ENCODE data around the gene MIAT. TPM values are rescaled to one million over a fixed set of nuclear protein-coding genes. Genes with fewer than 3 reads are reported as not detected.

Gene MIAT
- total RNA-seq, 1 donor from 2014 or later: 1.4 TPM

- DNase-seq (ENCODE audit: low spot score, unreplicated experiment): no peak
- H3K27ac Mint-ChIP-seq: no peak overlapping the region
- TF ChIP-seq CTCF (IDR thresholded peaks at IDR 0.05; ENCODE audit: unreplicated experiment): no peak
- H3K4me3 Mint-ChIP-seq (ENCODE audit: low read depth): no peak overlapping the region
- peaks cover 33% of the 10 kb centered on the region for H3K27me3 Mint-ChIP-seq
- no peaks in the 10 kb centered on the region for H3K36me3 Mint-ChIP-seq (ENCODE audit: insufficient read depth)
- no peaks in the 10 kb centered on the region for H3K4me1 Mint-ChIP-seq (ENCODE audit: low read depth)
- H3K9me3 Mint-ChIP-seq (ENCODE audit: low read depth): peaks cover 3% of the 10 kb centered on the region
These were observed 9.8 kb downstream of the MIAT start for GRCh38 chr22:26667140-26667539.

GRCh38 chr22:26669060-26669481, 11.7 kb downstream of the MIAT start:
- peaks cover 7% of the 10 kb centered on the region for H3K9me3 Mint-ChIP-seq (ENCODE audit: low read depth)
- no peaks in the 10 kb centered on the region for H3K36me3 Mint-ChIP-seq (ENCODE audit: insufficient read depth)
- H3K27me3 Mint-ChIP-seq: peaks cover 23% of the 10 kb centered on the region
- no peak for DNase-seq (ENCODE audit: low spot score, unreplicated experiment)
- H3K27ac Mint-ChIP-seq: peak overlapping the region; percentile 45
- H3K4me1 Mint-ChIP-seq (ENCODE audit: low read depth): peaks cover 10% of the 10 kb centered on the region
- no peak overlapping the region for H3K4me3 Mint-ChIP-seq (ENCODE audit: low read depth)
- peak; percentile 53 for TF ChIP-seq CTCF (IDR thresholded peaks at IDR 0.05; ENCODE audit: unreplicated experiment)

- Mint-ChIP-seq H3K36me3 (ENCODE audit: insufficient read depth) (no peaks in the 10 kb centered on the region), H3K4me1 (ENCODE audit: low read depth) (peaks cover 11% of the 10 kb centered on the region), H3K4me3 (ENCODE audit: low read depth) (no peak overlapping the region), H3K27ac (no peak overlapping the region), H3K27me3 (peaks cover 20% of the 10 kb centered on the region), H3K9me3 (ENCODE audit: low read depth) (peaks cover 7% of the 10 kb centered on the region)
- no peak for DNase-seq (ENCODE audit: low spot score, unreplicated experiment)
- TF ChIP-seq CTCF (IDR thresholded peaks at IDR 0.05; ENCODE audit: unreplicated experiment): no peak
These were observed 13.1 kb downstream of the MIAT start for GRCh38 chr22:26670459-26670858.

- Mint-ChIP-seq H3K4me1 (ENCODE audit: low read depth) (peaks cover 11% of the 10 kb centered on the region), H3K27me3 (peaks cover 17% of the 10 kb centered on the region), H3K36me3 (ENCODE audit: insufficient read depth) (no peaks in the 10 kb centered on the region), H3K27ac (no peak overlapping the region), H3K9me3 (ENCODE audit: low read depth) (peaks cover 7% of the 10 kb centered on the region), H3K4me3 (ENCODE audit: low read depth) (no peak overlapping the region)
- DNase-seq (ENCODE audit: low spot score, unreplicated experiment): no peak
- TF ChIP-seq CTCF (IDR thresholded peaks at IDR 0.05; ENCODE audit: unreplicated experiment): no peak
These were observed 14.1 kb downstream of the MIAT start for GRCh38 chr22:26671317-26672059.

GRCh38 chr22:26672060-26672471, 14.7 kb downstream of the MIAT start:
- H3K27me3 Mint-ChIP-seq: peaks cover 17% of the 10 kb centered on the region
- peak overlapping the region; percentile 87 for H3K4me3 Mint-ChIP-seq (ENCODE audit: low read depth)
- no peaks in the 10 kb centered on the region for H3K36me3 Mint-ChIP-seq (ENCODE audit: insufficient read depth)
- TF ChIP-seq CTCF (IDR thresholded peaks at IDR 0.05; ENCODE audit: unreplicated experiment): no peak
- peak overlapping the region; percentile 96 for H3K27ac Mint-ChIP-seq
- H3K4me1 Mint-ChIP-seq (ENCODE audit: low read depth): peaks cover 11% of the 10 kb centered on the region
- DNase-seq (ENCODE audit: low spot score, unreplicated experiment): no peak
- peaks cover 7% of the 10 kb centered on the region for H3K9me3 Mint-ChIP-seq (ENCODE audit: low read depth)
